NCI-H748 (cell line): Measurements from ENCODE around the gene CNOT2.

Experiments used
- DNase-seq: peaks from one replicate; lab custom pipeline; 2025; ENCODE audit not compliant: unreplicated experiment; lab: John Stamatoyannopoulos, UW

The CNOT2 gene

DNA sequence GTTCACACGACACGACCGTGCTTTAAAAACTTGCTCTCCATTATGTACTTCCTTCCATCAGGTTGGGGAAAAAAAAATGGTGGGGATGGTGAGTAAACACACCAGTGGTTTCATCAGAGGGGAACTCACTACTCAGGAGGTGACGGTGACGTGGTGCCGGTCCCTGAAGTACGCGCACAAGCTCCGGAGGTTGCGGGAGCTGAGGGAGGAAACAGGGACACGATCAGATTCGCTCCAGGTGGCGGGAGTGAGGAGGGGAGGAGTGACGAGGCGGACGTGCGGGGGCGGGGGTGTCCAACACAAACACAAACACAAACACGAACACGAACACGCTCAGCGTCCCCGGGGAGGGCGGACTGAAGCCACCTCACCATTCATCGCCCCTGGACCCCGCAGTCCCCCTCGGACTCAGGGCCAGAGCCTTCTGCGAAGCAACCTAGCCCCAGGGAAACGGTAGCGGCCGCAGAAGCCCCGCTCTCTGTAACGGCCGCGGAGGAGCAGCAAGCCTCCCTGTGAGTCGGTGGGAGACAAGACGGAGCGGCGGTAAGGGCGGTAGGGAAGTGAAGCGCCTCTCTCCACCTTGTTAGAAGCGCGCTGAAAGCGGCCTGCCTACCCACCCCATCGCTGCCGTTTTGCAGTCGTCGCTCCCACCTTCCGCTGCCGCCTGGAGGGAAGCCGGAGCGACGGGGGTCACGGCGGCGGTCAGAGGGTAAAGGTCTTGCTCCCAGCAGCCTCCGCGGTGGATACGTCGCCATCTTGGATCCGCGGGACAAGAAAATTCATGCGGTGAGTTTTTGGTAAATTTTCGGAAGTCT, at the start of gene CNOT2:
CNOT2 (plus strand) TSS at position 739 of the 815 bp plus-strand sequence. CDS start 34,794 bp downstream, outside the sequence.
- DNase-seq: peak; percentile 93

DNA sequence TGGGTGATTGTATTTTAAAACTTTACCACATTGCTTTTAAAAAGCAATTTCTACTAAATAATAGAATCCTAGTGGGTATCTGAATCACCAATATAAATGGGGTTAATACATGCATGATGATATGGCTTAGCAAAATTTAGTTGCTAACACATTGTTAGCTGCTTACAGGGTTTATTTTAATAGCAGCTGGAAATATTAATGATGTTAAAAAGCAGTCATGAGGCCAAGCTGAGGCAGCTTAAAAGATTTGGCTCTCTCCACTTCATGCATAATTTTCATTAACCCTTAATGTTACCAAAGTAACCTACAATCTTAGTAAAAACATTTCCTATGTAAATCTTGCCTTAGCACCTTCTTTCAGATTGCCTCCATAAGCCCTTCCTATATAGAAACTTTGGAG, 49.2 kb upstream of the CNOT2 start:
- no peak for DNase-seq

GRCh38 chr12:70196811-70197281, 46.4 kb upstream of the CNOT2 start:
- no peak for DNase-seq

- no peak for DNase-seq
Observed at GRCh38 chr12:70197345-70197744, 45.9 kb upstream of the CNOT2 start.

- no peak for DNase-seq
Observed at GRCh38 chr12:70213707-70214106, 29.5 kb upstream of the CNOT2 start.

GRCh38 chr12:70214972-70215617, 28.1 kb upstream of the CNOT2 start:
- no peak for DNase-seq

- no peak for DNase-seq
Observed at GRCh38 chr12:70217416-70217815, 25.8 kb upstream of the CNOT2 start.

DNA sequence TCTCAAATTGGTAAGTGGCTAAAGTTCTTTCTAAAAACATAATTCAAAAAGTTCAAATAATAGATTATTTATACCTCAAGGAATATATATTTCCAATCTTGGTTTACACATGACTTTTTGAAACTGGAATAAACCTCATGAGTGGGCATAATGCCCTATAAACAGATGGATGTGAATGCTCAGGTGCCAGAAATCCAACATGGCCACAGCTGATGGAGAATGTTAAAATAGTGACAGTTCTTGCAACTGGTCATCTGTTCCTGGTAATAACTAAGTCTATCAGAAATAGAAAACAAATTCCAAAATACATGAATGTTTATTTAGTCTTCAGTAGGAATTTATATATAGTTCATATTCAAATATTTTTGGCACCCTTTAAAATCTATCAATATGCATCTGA, 21.6 kb upstream of the CNOT2 start:
- DNase-seq: no peak

GRCh38 chr12:70227911-70228310, 15.3 kb upstream of the CNOT2 start:
- no peak for DNase-seq

GRCh38 chr12:70230934-70231606, 12.2 kb upstream of the CNOT2 start:
- DNase-seq: no peak

DNA sequence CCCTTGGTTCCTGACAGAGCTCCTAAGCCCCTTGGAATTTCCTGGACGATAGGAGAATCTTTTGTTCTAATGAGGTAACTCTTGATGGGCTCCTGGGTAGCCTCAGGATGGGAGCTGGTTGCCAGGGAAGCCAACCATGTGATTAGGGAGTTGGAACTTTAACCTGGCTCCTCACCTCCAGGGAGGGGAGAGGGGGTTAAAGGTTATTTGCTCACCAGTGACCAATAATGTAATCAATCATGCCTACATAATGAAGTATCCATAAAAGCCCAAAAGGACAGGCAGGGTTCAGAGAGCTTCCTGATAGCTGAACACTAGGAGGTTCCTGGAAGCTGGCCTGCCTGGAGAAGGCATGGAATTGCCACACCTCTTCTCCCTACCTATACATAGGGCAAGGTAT, 6.2 kb upstream of the CNOT2 start:
- DNase-seq: no peak

DNA sequence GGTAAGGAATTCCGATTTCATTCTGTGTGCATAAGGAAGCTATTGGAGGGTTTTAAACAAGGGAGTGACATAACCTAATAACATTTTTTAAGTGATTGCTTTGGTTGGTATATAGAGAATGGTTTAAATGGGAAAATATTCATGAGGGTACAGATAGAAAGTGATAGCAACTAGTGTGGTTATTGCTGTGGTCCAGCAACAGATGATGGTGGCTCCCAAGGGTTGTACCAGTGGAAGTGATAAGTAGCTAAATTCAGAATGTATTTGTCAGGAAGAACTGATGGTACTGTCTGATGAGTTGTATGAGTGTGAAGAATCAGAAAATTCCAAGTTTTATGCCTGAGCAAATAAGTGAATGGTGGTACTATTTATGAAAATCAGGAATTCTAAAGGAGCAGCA, 2.6 kb upstream of the CNOT2 start:
- DNase-seq: no peak

- DNase-seq: no peak
Observed at GRCh38 chr12:70241845-70242244, 1.4 kb upstream of the CNOT2 start.

GRCh38 chr12:70243510-70244371, 508 bp downstream of the CNOT2 start:
- peak; percentile 72 for DNase-seq

- no peak for DNase-seq
Observed at GRCh38 chr12:70244409-70244808, 1.2 kb downstream of the CNOT2 start.

DNA sequence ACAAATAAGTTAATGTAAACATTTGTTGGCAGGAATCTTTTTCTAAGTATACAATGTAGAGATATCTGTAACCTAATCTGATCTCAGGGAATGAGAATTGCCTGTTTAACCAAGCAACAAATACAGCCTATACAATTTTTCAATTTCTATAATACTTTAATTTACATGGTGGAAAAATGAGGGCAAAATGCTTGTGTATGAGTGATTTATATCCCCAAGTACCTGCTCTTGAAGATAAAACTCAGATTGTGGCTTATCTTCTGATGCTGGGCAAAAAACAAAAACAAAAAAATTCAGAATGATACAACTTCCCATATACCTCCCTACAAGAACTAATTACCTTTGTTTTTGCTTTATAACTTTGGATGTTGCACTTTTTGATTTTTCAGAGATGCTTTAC, 2.2 kb downstream of the CNOT2 start:
- DNase-seq: no peak

GRCh38 chr12:70246580-70246979, 3.3 kb downstream of the CNOT2 start:
- DNase-seq: no peak

DNA sequence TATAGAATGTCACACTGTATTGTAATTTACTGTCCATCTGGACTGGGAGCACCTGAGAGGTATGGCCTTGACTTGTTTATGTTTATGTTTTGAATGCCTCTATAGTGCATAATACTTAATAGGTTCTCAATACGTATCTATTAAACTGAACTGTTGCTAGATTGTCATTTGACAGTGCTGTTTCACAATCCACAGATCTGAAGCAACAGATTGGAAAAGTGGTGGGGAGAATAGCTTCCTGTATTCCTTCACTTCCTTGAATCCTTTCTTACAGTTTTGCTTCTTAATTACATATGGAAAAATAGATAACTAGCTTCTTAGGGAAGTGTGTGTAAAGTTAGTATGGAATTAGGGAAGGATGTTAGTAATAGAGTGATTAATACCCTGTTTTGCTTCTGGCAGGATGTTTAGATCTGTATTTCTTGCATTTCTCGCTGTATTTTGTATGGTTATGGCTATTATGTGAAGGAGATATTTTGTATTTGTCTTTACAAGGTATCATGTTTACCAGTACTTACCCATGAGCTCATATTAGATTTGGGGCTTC, 4.5 kb downstream of the CNOT2 start:
- no peak for DNase-seq

DNA sequence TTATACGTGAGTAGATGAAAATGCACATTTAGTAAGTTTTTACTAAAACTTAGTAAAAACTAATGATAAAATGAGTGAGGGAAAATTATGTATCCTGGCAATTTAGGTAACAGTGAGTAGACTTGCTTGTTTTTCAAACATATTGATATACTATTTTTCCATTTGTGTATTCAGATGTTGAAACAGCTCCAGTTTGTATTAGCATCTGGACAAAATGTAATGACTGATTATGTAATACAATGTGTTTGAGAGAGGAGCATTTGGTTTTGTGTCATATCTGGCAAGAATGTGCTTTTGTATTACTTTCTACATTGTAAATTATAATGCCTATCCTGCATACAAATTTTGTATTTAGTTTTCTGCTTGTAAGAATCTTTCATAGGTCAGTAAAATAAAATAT, 5.6 kb downstream of the CNOT2 start:
- no peak for DNase-seq

- no peak for DNase-seq
Observed at GRCh38 chr12:70249903-70250302, 6.7 kb downstream of the CNOT2 start.

- no peak for DNase-seq
Observed at GRCh38 chr12:70251226-70251625, 8.0 kb downstream of the CNOT2 start.
